ENCODE measurements around the gene HDLBP. TPM values are rescaled to one million over a fixed set of nuclear protein-coding genes. Genes with fewer than 3 reads are reported as not detected.
"Not testable (repeated sequence)": the region's sequence is repeated elsewhere in the genome, so short reads cannot be mapped to it uniquely, and the experiment has no call there.

HDLBP gene
- total and polyA plus RNA-seq, 10 of the 15 experiments (the other 5 are each of a cell fraction or from before 2014, with no cell fraction given), result 19.5 to 383 (median 249) TPM

- peaks cover 87% of the 10 kb centered on the region for H3K79me2 ChIP-seq (ENCODE audit: control insufficient read depth, insufficient read depth, low read length)
- WGBS (ENCODE audit: insufficient coverage, insufficient replicate concordance, low lambda C conversion rate, missing lambda C conversion rate), result 91% methylated on average over 7 of the region's 7 CpGs
- H3K27me3 ChIP-seq (replicated peaks in 1 of 2; ENCODE audit: control insufficient read depth in 2 of 2, insufficient read depth in 2 of 2, low read length in 1 of 2), result no peaks in the 10 kb centered on the region
- TF ChIP-seq SIN3A (IDR thresholded peaks at IDR 0.05; ENCODE audit: low read depth, low read length) (no peak), CEBPB (IDR thresholded peaks at IDR 0.05; ENCODE audit: borderline replicate concordance in 1 of 2, low read depth in 2 of 2, low read length in 2 of 2) (no peak)
- no peak for ATAC-seq
- no TSS peak for BruUV-seq (replicated peaks)
- FAIRE-seq, result no peak
- ChIA-PET SMC1A (ENCODE audit: uncharacterized antibody, unreplicated experiment) (interaction anchor here (4.5 kb wide), 1 partner anchor 8 kb away, joined by 33 read pairs; no protein-coding TSS in a partner anchor), POLR2A (interaction anchor here (0.6 kb wide), 1 partner anchor 411 kb away, joined by 7 read pairs; no protein-coding TSS in a partner anchor), RAD21 (ENCODE audit: unreplicated experiment) (no interaction called here), CTCF (interaction anchor here (1.2 to 1.3 kb wide), 2 partner anchors 12 to 19 kb away, joined by 3 read pairs; no protein-coding TSS in a partner anchor)
- no peak overlapping the region for H3K9ac ChIP-seq (ENCODE audit: control insufficient read depth, insufficient read depth, low read length)
- no peak overlapping the region for H3K4me2 ChIP-seq (ENCODE audit: control insufficient read depth, insufficient read depth)
- intact Hi-C loops (cut with micrococcal nuclease; ENCODE audit: unreplicated experiment), result no loop called here
- H3K4me3 ChIP-seq, result no peak overlapping the region
- no peak overlapping the region for H3K27ac ChIP-seq (ENCODE audit: control insufficient read depth, insufficient read depth)
- in situ Hi-C loops (cut with MboI), result no loop called here
- H3K4me1 ChIP-seq (ENCODE audit: control insufficient read depth, insufficient read depth, low read length), result peaks cover 3% of the 10 kb centered on the region
- H3K9me3 ChIP-seq (replicated peaks; ENCODE audit: control insufficient read depth, insufficient read depth, low read length), result no peaks in the 10 kb centered on the region
- H4K20me1 ChIP-seq (ENCODE audit: control insufficient read depth, insufficient read depth), result no peaks in the 10 kb centered on the region
- no peak for DNase-seq (ENCODE audit: low read depth, low spot score)
- H3K36me3 ChIP-seq (ENCODE audit: control insufficient read depth in 2 of 2, insufficient read depth in 2 of 2, low read length in 1 of 2), result 0 out of 4 replicates have a peak, but pooled peaks cover 0 to 2% of the 10 kb centered on the region in 2 experiments
- no peak overlapping the region for H2AFZ ChIP-seq (ENCODE audit: control insufficient read depth, low read depth, low read length)
Observed at GRCh38 chr2:241295326-241296095, 20.0 kb downstream of the HDLBP start.

- in situ Hi-C loops (cut with MboI); H3K4me1 ChIP-seq (ENCODE audit: control insufficient read depth, insufficient read depth, low read length); ATAC-seq; H3K4me2 ChIP-seq (ENCODE audit: control insufficient read depth, insufficient read depth); H3K36me3 ChIP-seq (ENCODE audit: control insufficient read depth in 2 of 2, insufficient read depth in 2 of 2, low read length in 1 of 2); H3K9me3 ChIP-seq (replicated peaks; ENCODE audit: control insufficient read depth, insufficient read depth, low read length); H2AFZ ChIP-seq (ENCODE audit: control insufficient read depth, low read depth, low read length); BruUV-seq (replicated peaks); H3K4me3 ChIP-seq; FAIRE-seq; H3K9ac ChIP-seq (ENCODE audit: control insufficient read depth, insufficient read depth, low read length); DNase-seq (ENCODE audit: low read depth, low spot score); intact Hi-C loops (cut with micrococcal nuclease; ENCODE audit: unreplicated experiment); H3K27me3 ChIP-seq (replicated peaks in 1 of 2; ENCODE audit: control insufficient read depth in 2 of 2, insufficient read depth in 2 of 2, low read length in 1 of 2); H4K20me1 ChIP-seq (ENCODE audit: control insufficient read depth, insufficient read depth); H3K27ac ChIP-seq (ENCODE audit: control insufficient read depth, insufficient read depth): not testable (repeated sequence)
- peaks cover 86% of the 10 kb centered on the region for H3K79me2 ChIP-seq (ENCODE audit: control insufficient read depth, insufficient read depth, low read length)
- RAD21 ChIA-PET (ENCODE audit: unreplicated experiment), result interaction anchor here (1.2 to 1.4 kb wide), 2 partner anchors 9 to 304 kb away, joined by 4 to 5 read pairs; no protein-coding TSS in a partner anchor
- SMC1A ChIA-PET (ENCODE audit: uncharacterized antibody, unreplicated experiment), result interaction anchor here (0.8 to 4.5 kb wide), 3 partner anchors 11 to 29 kb away, joined by 3 to 33 read pairs (median 4); no protein-coding TSS in a partner anchor
- POLR2A ChIA-PET, result interaction anchor here (1.4 to 2.0 kb wide), 2 partner anchors 10 kb away, joined by 4 to 6 read pairs; no protein-coding TSS in a partner anchor
- 98% methylated on average over 7 of the region's 7 CpGs for WGBS (ENCODE audit: insufficient coverage, insufficient replicate concordance, low lambda C conversion rate, missing lambda C conversion rate)
- CTCF ChIA-PET, result interaction anchor here (1.0 to 1.9 kb wide), 4 partner anchors 9 to 99 kb away, joined by 3 to 9 read pairs (median 4); no protein-coding TSS in a partner anchor
Observed at GRCh38 chr2:241293378-241293797, 22.1 kb downstream of the HDLBP start.

All from GM12878 (cell line).